ENCODE results near the gene RPLP2.

RPLP2 gene

DNA sequence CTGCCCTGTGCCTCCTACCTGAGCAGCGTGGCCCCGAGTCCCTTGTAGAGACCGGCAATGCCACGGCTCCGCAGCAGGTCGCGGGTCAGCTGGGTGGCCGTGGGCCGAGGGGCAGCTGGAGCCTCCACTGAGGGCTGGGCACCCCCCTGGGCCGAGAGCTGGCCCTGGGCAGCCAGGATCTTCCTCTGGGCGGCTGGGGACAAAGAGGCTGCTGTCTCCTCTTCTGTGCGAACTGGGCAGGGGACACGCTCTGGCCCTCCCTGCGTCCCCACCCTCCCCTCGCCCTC is 17.3 kb upstream of the RPLP2 start:
- DNase-seq = no peak

- DNase-seq = no peak
Observed at GRCh38 chr11:792873-793272, 16.9 kb upstream of the RPLP2 start.

DNA sequence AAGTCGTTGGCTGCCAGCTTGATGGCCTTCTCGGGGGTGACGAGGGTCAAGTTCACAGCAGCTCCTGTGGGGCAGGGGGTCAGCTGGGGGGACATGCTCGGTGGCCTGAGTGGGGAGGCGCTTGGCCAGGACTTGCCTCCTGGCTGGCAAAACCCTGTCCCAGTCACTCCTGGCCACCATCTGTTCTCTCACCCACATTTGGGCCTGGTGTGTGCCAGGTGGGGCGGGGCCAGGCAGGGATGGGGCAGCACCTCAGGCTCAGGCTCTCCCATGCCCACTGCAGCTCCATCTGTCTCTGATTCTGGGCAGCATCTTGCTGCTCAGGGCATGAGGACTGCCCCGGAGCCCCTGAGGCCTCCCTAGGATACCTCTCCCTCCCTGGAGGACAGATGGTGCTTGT is 16.2 kb upstream of the RPLP2 start:
- DNase-seq = no peak

DNA sequence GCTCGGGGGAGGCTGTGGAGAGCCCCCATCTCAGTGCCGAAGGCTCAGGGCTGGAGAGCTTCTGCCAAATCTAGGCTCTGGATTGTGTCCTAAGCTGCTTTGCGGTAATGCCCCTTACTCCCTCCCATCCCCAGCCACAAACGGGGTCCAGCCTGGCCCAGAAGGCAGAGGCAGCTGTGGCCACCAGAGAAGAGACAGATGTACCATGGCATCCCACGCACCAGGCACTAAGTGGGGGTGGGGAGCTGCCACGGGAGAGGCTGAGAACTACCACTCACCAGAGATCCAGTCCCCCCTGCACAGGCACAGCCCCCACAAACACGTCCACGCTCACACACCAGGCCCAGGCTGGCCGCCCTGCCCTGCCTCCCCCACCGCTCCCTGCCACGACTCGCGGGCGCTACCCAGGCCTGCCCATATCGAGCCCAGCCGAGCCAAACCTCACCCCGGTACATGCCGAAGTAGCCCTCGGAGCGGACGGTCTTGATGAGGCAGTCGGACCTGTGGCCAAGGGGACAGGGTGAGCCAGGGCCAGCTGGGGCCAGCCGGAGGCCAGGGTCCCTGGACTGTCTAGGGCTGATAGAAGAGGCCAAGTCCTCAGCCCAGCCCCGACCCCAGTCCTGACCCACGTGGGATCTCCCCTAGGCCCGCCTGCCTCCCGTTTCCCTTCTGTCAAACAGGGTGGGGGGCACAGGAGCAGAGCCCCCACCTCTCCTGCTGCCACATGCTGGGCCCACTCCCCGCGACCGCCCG is 15.6 kb upstream of the RPLP2 start:
- DNase-seq = no peak

DNA sequence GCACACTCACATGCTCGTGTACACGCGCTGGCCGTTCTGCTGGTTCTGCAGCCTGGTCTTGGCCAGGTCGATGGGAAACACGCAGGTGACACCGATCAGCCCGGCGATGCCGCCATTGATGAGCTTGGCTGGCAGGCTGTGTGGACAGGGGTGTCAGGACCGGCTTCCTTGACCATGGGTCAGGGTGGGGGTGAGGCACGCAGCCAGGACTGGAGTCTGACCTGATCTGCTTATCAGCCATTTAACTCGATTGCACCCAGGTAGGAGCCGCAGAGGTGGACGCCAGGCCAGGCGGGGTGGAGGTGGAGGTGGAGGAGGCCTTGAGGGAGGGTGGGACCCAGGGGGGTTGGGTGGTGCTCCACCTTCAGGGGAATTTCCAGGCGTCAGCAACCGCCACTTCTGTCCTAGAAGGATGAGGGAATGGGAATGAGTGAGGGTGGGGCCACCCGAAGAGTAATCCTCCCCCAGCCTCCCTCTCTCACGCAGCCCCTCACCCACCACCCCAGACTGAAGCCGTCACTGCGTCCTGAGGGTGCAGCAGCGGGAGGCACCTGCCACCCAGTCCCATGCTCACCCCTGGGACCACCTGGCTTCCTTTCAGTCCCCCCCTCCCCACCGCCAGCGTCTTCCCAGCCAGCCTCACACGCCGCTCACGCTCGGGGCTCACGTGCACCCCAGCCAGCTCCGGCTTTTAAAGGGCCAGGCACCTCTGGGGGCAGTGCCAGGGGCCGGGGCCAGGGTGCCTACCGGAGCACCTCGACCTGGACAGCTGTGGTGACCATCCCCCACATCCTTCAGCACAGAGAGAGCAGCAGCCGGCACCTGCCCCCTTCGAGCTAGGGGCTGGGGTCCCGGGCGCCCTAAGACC is 14.8 kb upstream of the RPLP2 start:
- no peak for DNase-seq

DNA sequence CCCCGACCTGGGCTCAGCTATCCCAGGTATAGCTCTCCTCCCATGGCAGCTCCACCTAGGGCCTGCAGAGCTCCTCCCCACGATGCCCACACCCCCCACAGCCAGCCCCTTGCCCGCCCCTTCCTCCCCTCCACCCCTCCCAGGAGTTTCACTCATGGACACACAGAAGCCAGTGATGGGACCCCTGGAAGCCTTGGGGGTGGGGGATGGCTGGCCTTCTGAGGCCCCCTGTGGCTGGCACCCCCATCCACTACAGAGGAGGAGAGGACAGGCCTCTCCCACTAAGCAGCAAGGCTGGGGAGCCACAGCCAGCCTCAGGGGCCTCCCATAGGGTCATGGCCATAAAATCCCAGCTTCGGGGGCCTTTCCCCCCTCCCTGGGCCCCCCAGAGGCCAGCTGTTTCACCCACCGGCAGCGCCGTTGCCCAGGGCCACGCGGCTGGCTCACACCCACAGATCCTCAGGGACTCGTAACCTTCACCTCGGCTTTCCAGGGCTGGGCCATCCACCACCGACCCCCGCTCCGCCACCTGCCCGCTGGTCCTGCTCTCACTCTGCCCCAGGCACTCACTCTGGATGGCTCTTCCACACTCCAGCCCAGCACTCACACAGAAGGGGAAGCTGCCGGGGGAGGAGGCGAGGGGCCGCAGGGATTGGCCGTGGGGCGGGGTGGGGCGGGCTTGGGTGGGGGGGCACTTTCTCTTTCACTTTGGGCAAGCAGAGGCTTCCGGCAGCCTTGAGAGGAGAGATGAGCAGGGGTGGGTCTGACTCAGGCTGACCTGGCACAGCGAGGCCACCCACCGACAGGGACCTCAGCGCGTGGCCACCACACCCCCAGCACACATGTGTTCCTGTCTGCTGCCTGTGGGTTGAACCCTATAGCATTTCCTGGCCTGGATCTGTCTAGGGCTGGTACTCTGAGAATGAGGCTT is 13.9 kb upstream of the RPLP2 start:
- DNase-seq = peak; percentile 92

GRCh38 chr11:796565-797295 is 13.0 kb upstream of the RPLP2 start:
- DNase-seq = peak; percentile 71

DNA sequence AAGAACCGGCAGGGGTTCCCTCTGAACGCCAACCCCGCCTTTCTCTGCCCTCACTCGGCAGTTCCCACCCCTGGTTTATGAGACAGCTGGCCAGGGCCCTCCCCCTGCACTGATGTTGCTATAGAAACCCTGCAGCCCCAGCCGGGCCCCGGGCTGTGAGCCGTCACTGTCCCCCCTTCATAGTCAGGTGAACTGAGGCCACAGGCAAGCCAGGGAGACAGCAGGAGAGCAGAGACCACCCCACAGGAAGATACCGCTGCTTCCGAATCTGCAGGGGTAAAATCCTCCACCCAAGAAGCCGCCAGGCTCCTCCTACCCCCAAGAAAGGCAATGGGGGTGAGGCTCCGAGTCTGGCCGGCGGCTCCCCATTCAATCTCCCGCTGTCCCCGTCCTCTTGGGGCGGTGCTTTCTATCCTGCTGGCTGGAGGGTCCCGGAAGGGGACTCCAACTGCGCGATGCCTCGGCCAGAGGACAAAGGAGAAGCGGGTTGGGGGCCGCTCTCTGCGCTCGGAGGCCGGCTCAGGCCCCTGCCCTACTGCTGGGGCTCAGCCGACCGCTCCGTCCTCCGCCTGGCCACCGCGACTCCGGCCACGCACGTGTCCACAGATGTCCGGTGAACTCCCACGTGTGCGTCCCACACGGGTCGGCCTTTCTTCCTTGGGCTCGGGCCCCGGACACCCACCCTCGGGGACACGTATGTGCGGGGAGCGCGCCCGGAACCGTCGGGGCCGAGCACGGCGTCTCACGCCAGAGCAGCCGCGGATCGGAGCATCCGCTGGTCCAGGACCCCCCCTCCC is 12.3 kb upstream of the RPLP2 start:
- DNase-seq = peak; percentile 89

- DNase-seq = peak; percentile 95
Observed at GRCh38 chr11:798093-798713, 11.6 kb upstream of the RPLP2 start, which contains the start of gene SLC25A22. TSS of gene SLC25A22 (minus strand) at chr11:798281. CDS start at chr11:795006, 3,275 bp downstream.

GRCh38 chr11:799641-800316 is 10.0 kb upstream of the RPLP2 start:
- DNase-seq = no peak

DNA sequence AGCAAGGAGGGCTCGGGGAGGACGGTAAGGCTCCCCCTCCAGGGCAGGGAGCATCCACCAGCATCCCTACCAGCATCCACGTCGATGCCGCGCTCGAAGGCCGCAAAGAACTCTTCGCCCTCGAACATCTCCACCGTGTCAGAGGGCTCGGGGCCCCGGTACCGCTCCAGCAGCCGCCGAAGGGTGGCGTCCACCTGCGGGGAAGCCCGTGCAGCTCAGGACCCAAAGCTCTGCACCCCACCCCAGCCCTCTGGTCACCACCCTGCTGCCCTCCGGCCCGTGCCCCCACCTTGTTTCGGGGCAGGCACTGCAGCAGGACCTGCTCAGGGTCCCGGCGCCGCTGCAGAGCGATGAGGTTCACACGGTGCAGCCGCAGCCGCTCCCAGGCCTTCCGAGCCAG is 9.3 kb upstream of the RPLP2 start:
- no peak for DNase-seq

- no peak for DNase-seq
Observed at GRCh38 chr11:801097-801780, 8.5 kb upstream of the RPLP2 start.

- DNase-seq = no peak
Observed at GRCh38 chr11:802018-802617, 7.6 kb upstream of the RPLP2 start.

GRCh38 chr11:802693-803466 is 6.9 kb upstream of the RPLP2 start:
- no peak for DNase-seq

GRCh38 chr11:803467-803742 is 6.4 kb upstream of the RPLP2 start:
- no peak for DNase-seq

GRCh38 chr11:803770-804598 is 5.8 kb upstream of the RPLP2 start:
- DNase-seq = no peak

GRCh38 chr11:804599-804964 is 5.2 kb upstream of the RPLP2 start:
- no peak for DNase-seq

All from activated effector memory CD4-positive, alpha-beta T cell treated with anti-CD3 and anti-CD28 coated beads, Interleukin-2, amount 50 U/mL, for 16 hours (primary cell).